ENCODE measurements around the gene KDM5B.

KDM5B gene

DNA sequence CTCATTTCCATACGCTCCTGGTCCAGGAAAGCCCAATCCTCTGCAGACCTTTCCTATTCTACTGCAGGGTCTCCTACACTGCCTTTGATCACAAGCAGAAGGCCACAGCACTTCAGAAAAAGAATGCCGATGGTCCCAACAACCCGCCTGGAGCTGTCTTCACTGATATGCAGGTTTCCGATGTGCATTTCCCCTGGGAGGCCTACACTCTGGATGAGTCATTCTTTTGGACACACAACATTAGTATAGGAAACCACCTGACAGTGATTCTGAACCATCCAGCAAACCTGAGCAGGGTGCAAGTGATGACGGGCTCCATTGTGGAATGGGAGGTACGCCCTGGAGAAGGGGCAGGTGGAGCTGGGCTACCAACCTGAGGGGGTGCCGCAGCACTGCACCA lies 17.5 kb upstream of the KDM5B start:
- Histone ChIP-seq H4K20me1 (no peaks in the 10 kb centered on the region), H3K9ac (no peak overlapping the region), H3K27ac (no peak overlapping the region), H3K4me1 (peaks cover 15 to 48% (median 38%) of the 10 kb centered on the region in 10 experiments; a peak in 19 of 20 replicates), H3K9me3 (replicated peaks in 1 of 11) (peaks cover 0 to 8% (median 3%) of the 10 kb centered on the region in 11 experiments; a peak in 5 of 22 replicates), H3K36me3 (no peaks in the 10 kb centered on the region), H3K4me3 (no peak overlapping the region), H3K4me2 (peak overlapping the region; percentile 13 to 71 (median 53); a peak in 20 of 22 replicates), H3K27me3 (no peaks in the 10 kb centered on the region)
- TF ChIP-seq Cebpa-rat (IDR thresholded peaks at IDR 0.05), result no peak

DNA sequence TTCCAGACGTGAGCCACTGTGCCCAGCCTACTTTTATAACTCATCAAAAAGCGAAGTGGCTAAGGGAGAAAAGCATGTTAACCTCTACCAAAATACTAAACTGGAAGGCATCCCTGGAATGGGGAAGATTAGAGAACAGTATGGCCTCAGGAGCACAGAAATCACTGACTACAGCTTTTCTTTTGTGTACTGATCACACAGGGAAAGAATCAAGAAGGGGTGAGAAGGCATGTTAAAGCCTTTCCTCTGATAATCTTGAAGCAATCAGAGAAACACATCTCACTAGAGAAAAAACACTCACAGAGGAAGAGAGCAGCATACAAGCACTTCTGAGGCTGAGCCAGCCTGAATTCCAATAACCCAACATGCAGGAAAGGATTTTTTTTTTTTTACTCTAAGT lies 13.2 kb upstream of the KDM5B start:
- Histone ChIP-seq H3K4me2 (no peak overlapping the region), H4K20me1 (no peaks in the 10 kb centered on the region), H3K36me3 (no peaks in the 10 kb centered on the region), H3K4me1 (peaks cover 9 to 17% (median 14%) of the 10 kb centered on the region in 10 experiments; a peak in 19 of 20 replicates), H3K27ac (no peak overlapping the region), H3K27me3 (no peaks in the 10 kb centered on the region), H3K9ac (no peak overlapping the region), H3K9me3 (replicated peaks in 1 of 11) (no peaks in the 10 kb centered on the region), H3K4me3 (no peak overlapping the region)
- TF ChIP-seq Cebpa-rat (IDR thresholded peaks at IDR 0.05), result no peak

DNA sequence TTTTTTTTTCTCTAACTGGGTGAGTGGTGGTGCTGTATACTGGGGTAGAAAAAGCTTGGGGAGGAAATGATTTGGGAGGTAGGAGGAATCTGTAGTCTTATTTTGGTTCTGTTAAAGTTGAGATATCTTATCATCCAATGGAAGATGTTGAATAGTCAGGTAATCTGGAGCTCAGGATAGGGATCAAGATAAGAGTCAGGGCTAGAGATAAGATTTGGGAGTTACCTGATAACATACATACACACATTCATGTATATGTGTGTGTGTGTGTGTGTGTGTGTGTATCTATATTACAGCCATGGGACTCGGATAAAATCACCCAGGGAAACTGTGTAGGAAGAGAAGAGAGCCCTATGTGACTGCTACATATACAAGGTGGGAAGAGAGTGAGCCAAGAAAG lies 10.6 kb upstream of the KDM5B start:
- Histone ChIP-seq H4K20me1 (no peaks in the 10 kb centered on the region), H3K9me3 (replicated peaks in 1 of 11) (no peaks in the 10 kb centered on the region), H3K4me1 (no peaks in the 10 kb centered on the region), H3K4me2 (no peak overlapping the region), H3K9ac (no peak overlapping the region), H3K27ac (no peak overlapping the region), H3K4me3 (no peak overlapping the region), H3K36me3 (no peaks in the 10 kb centered on the region), H3K27me3 (no peaks in the 10 kb centered on the region)
- no peak for TF ChIP-seq Cebpa-rat (IDR thresholded peaks at IDR 0.05)

DNA sequence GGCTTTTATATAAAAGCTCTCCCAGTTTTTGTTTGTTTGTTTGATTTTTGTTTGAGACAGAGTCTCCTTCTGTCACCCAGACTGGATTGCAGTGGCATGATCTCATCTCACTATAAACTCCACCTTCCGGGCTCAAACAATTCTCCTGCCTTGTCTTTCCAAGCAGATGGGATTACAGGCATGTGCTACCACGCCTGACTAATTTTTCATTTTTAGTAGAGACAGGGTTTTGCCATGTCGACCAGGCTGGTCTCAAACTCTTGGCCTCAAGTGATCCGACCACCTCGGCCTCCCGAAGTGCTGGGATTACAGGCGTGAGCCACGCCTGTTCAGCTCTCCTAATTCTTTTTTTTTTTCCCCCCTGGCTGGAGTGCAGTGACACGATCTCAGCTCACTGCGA lies 6.9 kb upstream of the KDM5B start:
- Histone ChIP-seq H3K27me3 (no peaks in the 10 kb centered on the region), H3K4me2 (no peak overlapping the region), H3K9ac (no peak overlapping the region), H4K20me1 (no peaks in the 10 kb centered on the region), H3K9me3 (replicated peaks in 1 of 11) (no peaks in the 10 kb centered on the region), H3K4me1 (peaks cover 15 to 23% (median 20%) of the 10 kb centered on the region in 10 experiments), H3K4me3 (no peak overlapping the region), H3K36me3 (no peaks in the 10 kb centered on the region), H3K27ac (no peak overlapping the region)
- TF ChIP-seq Cebpa-rat (IDR thresholded peaks at IDR 0.05), result no peak

DNA sequence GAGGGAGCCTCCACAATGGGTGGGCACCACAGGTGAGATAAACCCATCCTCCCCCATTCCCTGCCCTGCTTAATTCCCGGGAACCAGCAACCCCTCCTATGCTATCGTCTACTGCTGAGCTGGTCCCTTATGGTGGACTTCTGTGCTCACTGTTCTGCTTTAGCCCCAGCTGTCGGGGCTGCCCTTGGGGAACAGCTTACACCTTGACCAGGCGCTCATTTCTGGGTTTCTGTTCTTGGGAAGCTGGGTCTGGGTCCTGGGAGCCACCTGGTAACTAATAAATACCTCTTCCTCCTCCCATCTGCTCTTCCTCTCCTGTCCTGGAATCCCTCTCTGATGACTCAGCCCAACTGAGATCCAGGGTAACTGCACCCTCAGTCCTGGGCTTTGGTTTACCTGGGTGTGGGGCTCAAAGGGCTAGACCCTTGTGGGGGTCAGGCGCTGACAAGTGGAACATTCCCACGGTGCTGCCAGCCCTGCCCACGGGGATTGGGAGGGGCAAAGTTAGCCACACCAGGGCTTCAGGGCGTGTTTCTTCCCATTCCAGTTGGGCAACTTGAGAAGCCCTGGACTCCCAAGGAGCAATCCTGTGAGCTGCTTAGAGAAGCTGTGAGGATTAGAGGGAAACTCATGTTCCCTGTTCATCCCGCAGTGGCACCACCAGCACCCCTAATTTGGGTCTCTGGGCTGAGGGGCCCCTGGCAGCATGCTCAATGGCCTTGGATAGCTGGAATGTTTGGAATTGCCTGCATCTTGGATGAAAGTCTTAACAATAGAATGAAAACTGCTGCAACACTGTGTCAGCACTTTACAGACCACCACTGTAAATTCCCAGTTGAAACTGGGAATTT lies 4.2 kb upstream of the KDM5B start:
- Histone ChIP-seq H3K4me2 (peak overlapping the region; percentile 93 to 100 (median 97)), H3K27ac (no peak overlapping the region; a peak in 1 of 22 replicates), H3K9me3 (replicated peaks in 1 of 11) (no peaks in the 10 kb centered on the region), H3K4me1 (peaks cover 28 to 37% (median 34%) of the 10 kb centered on the region in 10 experiments), H3K27me3 (no peaks in the 10 kb centered on the region), H3K4me3 (peak overlapping the region in 5 of 10 experiments; percentile 76 to 93 (median 77); a peak in 6 of 20 replicates), H4K20me1 (peaks cover 0 to 6% (median 0%) of the 10 kb centered on the region in 11 experiments; a peak in 3 of 22 replicates), H3K9ac (peak overlapping the region in 2 of 11 experiments; percentile 42 to 85; a peak in 2 of 22 replicates), H3K36me3 (no peaks in the 10 kb centered on the region)
- TF ChIP-seq Cebpa-rat (IDR thresholded peaks at IDR 0.05), result no peak

DNA sequence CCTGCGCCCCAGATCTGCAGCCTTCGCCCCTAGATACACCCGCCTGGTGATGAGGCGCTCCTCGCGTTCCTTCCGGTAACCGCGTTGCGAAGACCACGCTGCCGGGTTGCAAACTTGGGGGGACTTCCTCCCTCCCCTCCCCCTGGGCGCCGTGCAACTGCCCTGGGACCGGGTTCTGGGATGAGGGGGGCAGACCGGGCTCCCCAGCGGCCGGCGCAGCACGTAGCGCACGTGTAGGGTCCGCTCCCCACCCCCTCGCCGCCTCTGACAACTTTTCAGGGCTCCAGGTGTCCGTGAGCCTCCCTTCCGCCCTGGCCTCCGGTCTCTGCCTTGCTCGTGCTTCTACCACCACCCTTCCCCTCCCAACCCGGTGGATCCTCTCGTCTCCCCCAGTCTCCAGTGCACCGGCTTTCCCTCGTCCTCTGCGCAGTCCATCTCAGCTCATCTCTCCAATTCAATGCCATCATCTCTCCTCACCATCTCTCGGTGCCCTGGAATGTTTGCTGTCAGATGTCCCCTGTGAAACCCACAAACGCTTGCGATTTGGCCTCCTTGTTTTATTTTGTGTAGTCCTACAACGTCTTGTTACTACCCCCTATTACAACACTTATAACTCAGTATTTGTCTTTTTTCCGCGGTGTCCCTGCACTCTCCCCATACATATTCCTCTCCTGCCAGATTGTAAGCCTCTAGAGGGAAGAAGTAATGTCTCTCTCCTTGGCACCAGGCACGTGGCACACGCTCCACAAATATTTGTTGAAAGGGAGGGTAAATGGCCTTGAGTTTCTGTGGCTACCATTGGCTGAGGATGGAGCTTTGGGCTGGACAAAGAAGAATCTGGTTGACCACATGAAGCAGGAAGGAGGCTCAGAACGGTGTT lies 3.3 kb upstream of the KDM5B start:
- Histone ChIP-seq H3K27ac (peak overlapping the region; percentile 61 to 89 (median 83); a peak in 21 of 22 replicates), H3K4me3 (peak overlapping the region; percentile 60 to 93 (median 78)), H3K9me3 (replicated peaks in 1 of 11) (no peaks in the 10 kb centered on the region), H3K9ac (peak overlapping the region; percentile 78 to 89 (median 86)), H3K27me3 (no peaks in the 10 kb centered on the region), H3K36me3 (no peaks in the 10 kb centered on the region), H4K20me1 (peaks cover 0 to 13% (median 3%) of the 10 kb centered on the region in 11 experiments; a peak in 9 of 22 replicates), H3K4me2 (peak overlapping the region; percentile 93 to 100 (median 97)), H3K4me1 (peaks cover 28 to 37% (median 34%) of the 10 kb centered on the region in 10 experiments)
- no peak for TF ChIP-seq Cebpa-rat (IDR thresholded peaks at IDR 0.05)

DNA sequence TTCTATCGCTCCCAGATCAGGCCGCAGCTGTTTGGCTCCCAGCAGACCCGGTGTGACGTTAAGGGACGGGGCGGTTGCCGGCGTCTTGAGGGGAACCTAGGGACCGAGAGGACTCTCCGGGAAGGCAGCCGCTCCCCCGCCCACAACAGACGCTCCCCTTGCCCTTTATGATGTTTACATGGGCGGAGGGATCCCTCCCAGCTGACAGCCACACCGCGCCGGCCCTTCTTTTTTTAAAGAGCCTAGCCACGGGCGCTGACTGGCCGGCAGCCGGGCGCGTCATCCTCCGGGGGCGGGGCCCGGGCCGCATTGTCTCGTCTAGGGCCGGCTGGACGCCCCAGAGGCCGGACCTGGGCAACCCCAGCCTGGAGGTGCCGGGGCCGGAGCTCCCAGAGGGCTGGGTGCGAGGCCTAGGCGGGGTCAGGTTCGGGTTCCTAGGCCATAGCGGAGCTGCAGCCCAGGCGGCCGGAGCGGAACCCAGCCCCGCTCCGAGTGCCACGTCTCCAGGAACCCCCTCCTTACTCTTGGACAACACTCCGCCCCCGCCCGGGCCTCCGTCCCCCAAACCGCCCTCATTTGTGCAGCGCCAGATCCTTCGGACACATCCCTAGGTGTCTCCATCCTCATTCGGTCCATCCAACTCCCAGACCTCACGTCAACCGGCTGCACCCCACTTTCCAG lies 2.5 kb upstream of the KDM5B start, which contains the start of gene PCAT6:
TSS of gene PCAT6 (plus strand) at position 340 of the 681 bp plus-strand sequence.
- H3K36me3 ChIP-seq, result no peaks in the 10 kb centered on the region
- H3K9me3 ChIP-seq (replicated peaks in 1 of 11), result no peaks in the 10 kb centered on the region
- peak within 1 kb of the TSS; percentile 93 to 100 (median 97) for H3K4me2 ChIP-seq
- H3K27me3 ChIP-seq, result no peaks in the 10 kb centered on the region
- H3K4me3 ChIP-seq, result peak within 1 kb of the TSS; percentile 60 to 93 (median 78)
- no peak for TF ChIP-seq Cebpa-rat (IDR thresholded peaks at IDR 0.05)
- peaks cover 0 to 20% (median 10%) of the 10 kb centered on the region in 11 experiments; a peak in 10 of 22 replicates for H4K20me1 ChIP-seq
- peaks cover 32 to 41% (median 40%) of the 10 kb centered on the region in 10 experiments for H3K4me1 ChIP-seq
- peak within 1 kb of the TSS; percentile 78 to 89 (median 86) for H3K9ac ChIP-seq
- H3K27ac ChIP-seq, result peak within 1 kb of the TSS; percentile 61 to 89 (median 83)

DNA sequence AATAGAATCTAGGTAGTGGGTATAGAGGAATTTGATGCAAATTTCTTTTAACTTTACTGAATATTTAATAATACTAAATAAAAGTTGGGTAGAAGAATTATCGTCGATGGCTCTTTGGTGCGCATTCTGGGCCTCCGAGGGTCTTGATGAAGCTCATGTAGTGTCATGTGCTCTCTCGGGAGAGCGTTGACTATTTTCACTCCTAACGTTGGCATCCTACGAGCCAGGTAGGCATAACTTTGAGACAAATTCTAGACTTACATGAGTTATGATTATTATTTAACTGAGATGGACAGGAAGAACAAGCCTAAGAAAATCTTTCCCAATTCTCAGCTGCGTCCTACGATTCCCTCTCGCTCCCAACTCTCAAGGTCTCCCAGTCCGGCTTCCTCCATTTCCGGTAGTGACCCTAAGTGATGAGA lies 2.0 kb upstream of the KDM5B start:
- H3K27me3 ChIP-seq, result no peaks in the 10 kb centered on the region
- H4K20me1 ChIP-seq, result peaks cover 0 to 21% (median 13%) of the 10 kb centered on the region in 11 experiments; a peak in 10 of 22 replicates
- no peaks in the 10 kb centered on the region for H3K9me3 ChIP-seq (replicated peaks in 1 of 11)
- H3K4me1 ChIP-seq, result peaks cover 38 to 47% (median 44%) of the 10 kb centered on the region in 10 experiments
- no peaks in the 10 kb centered on the region for H3K36me3 ChIP-seq
- peak overlapping the region; percentile 60 to 93 (median 78) for H3K4me3 ChIP-seq
- peak overlapping the region; percentile 78 to 89 (median 86) for H3K9ac ChIP-seq
- TF ChIP-seq Cebpa-rat (IDR thresholded peaks at IDR 0.05), result no peak
- H3K4me2 ChIP-seq, result peak overlapping the region; percentile 84 to 100 (median 97)
- peak overlapping the region; percentile 12 to 89 (median 82); a peak in 20 of 22 replicates for H3K27ac ChIP-seq
